ENCODE measurements around the gene MBTD1. TPM values are rescaled to one million over a fixed set of nuclear protein-coding genes. Genes with fewer than 3 reads are reported as not detected.

Gene MBTD1
- total and polyA plus RNA-seq, 2 of the 8 experiments (the other 6 are each of a cell fraction or from before 2014, with no cell fraction given), result 20.3 to 51.4 TPM

GRCh38 chr17:51234162-51234561 lies 25.7 kb downstream of the MBTD1 start:
- no peak for DNase-seq (ENCODE audit: low read depth in 1 of 2, low spot score in 2 of 2)
- ChIA-PET CTCF (ENCODE audit: partially characterized antibody) (interaction anchor here (0.7 kb wide), 1 partner anchor 22 kb away, joined by 3 read pairs; no protein-coding TSS in a partner anchor), POLR2A (ENCODE audit: partially characterized antibody) (no interaction called here)
- H2BK15ac ChIP-seq (ENCODE audit: low read length), result no peak overlapping the region
- H2AFZ ChIP-seq (ENCODE audit: low read length), result no peak overlapping the region
- no peak overlapping the region for H4K5ac ChIP-seq (ENCODE audit: insufficient read length, low read depth, low read length)
- no peak overlapping the region for H3K27ac ChIP-seq (ENCODE audit: low read depth, low read length)
- H3K4ac ChIP-seq (replicated peaks; ENCODE audit: insufficient read length, low read depth, low read length), result no peak overlapping the region
- peaks cover 0 to 92% of the 10 kb centered on the region in 2 experiments; a peak in 3 of 4 replicates for H3K79me2 ChIP-seq (ENCODE audit: control insufficient read depth in 1 of 2, insufficient read depth in 2 of 2, low read length in 2 of 2)
- no peaks in the 10 kb centered on the region for H3K23me2 ChIP-seq (ENCODE audit: low read depth, low read length)
- no peak overlapping the region for H2BK12ac ChIP-seq (ENCODE audit: low read depth, low read length)
- no peak for FAIRE-seq
- no peak overlapping the region for H2BK20ac ChIP-seq (ENCODE audit: low read length)
- 83% methylated on average over 6 of the region's 6 CpGs; no CpG with 5 or more reads in 1 of the 2 experiments for WGBS, 2 experiments (ENCODE audit: extremely low coverage in 1 of 2, insufficient coverage in 1 of 2, insufficient read length in 1 of 2, insufficient replicate concordance in 2 of 2, low coverage in 1 of 2, low lambda C conversion rate in 2 of 2, missing lambda C conversion rate in 1 of 2)
- no peak overlapping the region for H4K8ac ChIP-seq (ENCODE audit: extremely low read depth, insufficient read depth, low read length)
- no peak overlapping the region for H3K4me2 ChIP-seq (ENCODE audit: insufficient read depth in 1 of 2, low read depth in 2 of 2, low read length in 2 of 2)
- no peak overlapping the region for H3K9ac ChIP-seq (replicated peaks in 1 of 4; ENCODE audit: extremely low read depth in 1 of 4, low read depth in 3 of 4, low read length in 3 of 4)
- peaks cover 5% of the 10 kb centered on the region for H3K79me1 ChIP-seq (ENCODE audit: low read depth, low read length)
- no peak overlapping the region for H3K4me3 ChIP-seq (ENCODE audit: extremely low read depth in 1 of 4, insufficient read depth in 2 of 4, low read depth in 3 of 4, low read length in 4 of 4)
- H2BK120ac ChIP-seq (replicated peaks; ENCODE audit: low read depth, low read length), result no peak overlapping the region
- no peak overlapping the region for H3K18ac ChIP-seq (ENCODE audit: extremely low read depth, low read length)
- no peak overlapping the region for H2BK5ac ChIP-seq (ENCODE audit: low read depth, low read length)
- no peaks in the 10 kb centered on the region for H3K36me3 ChIP-seq (ENCODE audit: control insufficient read depth in 2 of 4, insufficient read depth in 4 of 4, low read length in 3 of 4)
- H3K27me3 ChIP-seq (replicated peaks in 1 of 4; ENCODE audit: control insufficient read depth in 3 of 4, extremely low read depth in 1 of 4, insufficient read depth in 3 of 4, low read length in 3 of 4), result no peaks in the 10 kb centered on the region
- no peak overlapping the region for H3K23ac ChIP-seq (ENCODE audit: insufficient read length)
- no peak overlapping the region for H2AK5ac ChIP-seq (ENCODE audit: low read depth, low read length)
- no peak overlapping the region for H3K14ac ChIP-seq (ENCODE audit: insufficient read length)
- H3K4me1 ChIP-seq (replicated peaks in 1 of 4; ENCODE audit: control insufficient read depth in 3 of 4, insufficient read depth in 4 of 4, low read length in 3 of 4), result no peaks in the 10 kb centered on the region
- peaks cover 3 to 5% of the 10 kb centered on the region in 2 experiments for H4K20me1 ChIP-seq (replicated peaks in 1 of 2; ENCODE audit: control insufficient read depth in 1 of 2, insufficient read depth in 2 of 2, low read length in 2 of 2)
- H3K9me3 ChIP-seq (ENCODE audit: insufficient read depth in 2 of 2, low read depth in 1 of 2, low read length in 1 of 2), result no peaks in the 10 kb centered on the region
- no peak overlapping the region for H4K91ac ChIP-seq (replicated peaks; ENCODE audit: insufficient read length, low read length)
- H3K56ac ChIP-seq (replicated peaks; ENCODE audit: insufficient read length, low read depth, low read length), result no peak overlapping the region
- TF ChIP-seq JUN (IDR thresholded peaks at IDR 0.05; ENCODE audit: low read depth, low read length) (no peak), ASH2L (IDR thresholded peaks at IDR 0.05; ENCODE audit: low read length) (no peak), RAD21 (IDR thresholded peaks at IDR 0.05 in 1 of 2, conservative IDR thresholded peaks at IDR 0.05 in 1 of 2; ENCODE audit: low read depth in 2 of 2, low read length in 2 of 2) (no peak), TAF1 (IDR thresholded peaks at IDR 0.05; ENCODE audit: low read depth, low read length) (no peak), BACH1 (IDR thresholded peaks at IDR 0.05; ENCODE audit: low read length) (no peak), SAP30 (IDR thresholded peaks at IDR 0.05; ENCODE audit: insufficient read depth, insufficient replicate concordance, low read length) (no peak)
